Measurements from ENCODE around the gene PARVG.

Gene PARVG

GRCh38 chr22:44188316-44188715, 7.6 kb downstream of the PARVG start:
- H3K4me1 ChIP-seq (ENCODE audit: insufficient read depth, low read length), result peaks cover 2% of the 10 kb centered on the region; the same call in 1 of the 2 replicates
- peaks cover 16% of the 10 kb centered on the region for H4K20me1 ChIP-seq (ENCODE audit: insufficient read depth, low read length)

GRCh38 chr22:44188986-44189630, 8.4 kb downstream of the PARVG start:
- no peaks in the 10 kb centered on the region for H3K79me2 ChIP-seq (ENCODE audit: insufficient read depth, low read length)
- H3K36me3 ChIP-seq (ENCODE audit: insufficient read depth, low read length), result peaks cover 21% of the 10 kb centered on the region
- H3K27ac ChIP-seq (ENCODE audit: low read length), result no peak overlapping the region
- H3K4me1 ChIP-seq (ENCODE audit: insufficient read depth, low read length), result no peaks in the 10 kb centered on the region
- H3K9me3 ChIP-seq (ENCODE audit: insufficient read depth, low read length, severe bottlenecking), result no peaks in the 10 kb centered on the region
- H4K20me1 ChIP-seq (ENCODE audit: insufficient read depth, low read length), result peaks cover 16% of the 10 kb centered on the region
- no peak overlapping the region for H3K4me3 ChIP-seq (ENCODE audit: low read depth in 1 of 2, low read length in 2 of 2)
- ATAC-seq (ENCODE audit: insufficient read depth, low read depth) (peak; percentile 19; the same call in 1 of the 3 replicates), DNase-seq (no peak)
- H2AFZ ChIP-seq (ENCODE audit: low read depth, low read length), result no peak overlapping the region
- no peak for TF ChIP-seq CTCF (IDR thresholded peaks at IDR 0.05; ENCODE audit: borderline replicate concordance, extremely low read depth, low read length, poor library complexity, severe bottlenecking)
- TF ChIP-seq EZH2 (IDR thresholded peaks at IDR 0.05; ENCODE audit: borderline replicate concordance, low read depth, low read length, severe bottlenecking), result no peak
- no peak overlapping the region for H3K4me2 ChIP-seq (ENCODE audit: insufficient read depth, low read length)
- no peaks in the 10 kb centered on the region for H3K27me3 ChIP-seq (ENCODE audit: insufficient read depth, low read length, poor library complexity)
- H3K9ac ChIP-seq (ENCODE audit: low read depth, low read length), result no peak overlapping the region

More at GRCh38 chr22:44188316-44188715, 7.6 kb downstream of the PARVG start:
- Histone ChIP-seq H3K4me2 (ENCODE audit: insufficient read depth, low read length) (no peak overlapping the region), H3K9ac (ENCODE audit: low read depth, low read length) (no peak overlapping the region), H3K27me3 (ENCODE audit: insufficient read depth, low read length, poor library complexity) (no peaks in the 10 kb centered on the region), H3K27ac (ENCODE audit: low read length) (no peak overlapping the region), H3K36me3 (ENCODE audit: insufficient read depth, low read length) (peaks cover 22% of the 10 kb centered on the region), H3K79me2 (ENCODE audit: insufficient read depth, low read length) (peaks cover 4% of the 10 kb centered on the region; the same call in 1 of the 2 replicates), H3K9me3 (ENCODE audit: insufficient read depth, low read length, severe bottlenecking) (no peaks in the 10 kb centered on the region), H3K4me3 (ENCODE audit: low read depth in 1 of 2, low read length in 2 of 2) (no peak overlapping the region), H2AFZ (ENCODE audit: low read depth, low read length) (no peak overlapping the region)
- no peak for TF ChIP-seq CTCF (IDR thresholded peaks at IDR 0.05; ENCODE audit: borderline replicate concordance, extremely low read depth, low read length, poor library complexity, severe bottlenecking)
- no peak for TF ChIP-seq EZH2 (IDR thresholded peaks at IDR 0.05; ENCODE audit: borderline replicate concordance, low read depth, low read length, severe bottlenecking)
- ATAC-seq (ENCODE audit: insufficient read depth, low read depth), result no peak
- no peak for DNase-seq

DNA sequence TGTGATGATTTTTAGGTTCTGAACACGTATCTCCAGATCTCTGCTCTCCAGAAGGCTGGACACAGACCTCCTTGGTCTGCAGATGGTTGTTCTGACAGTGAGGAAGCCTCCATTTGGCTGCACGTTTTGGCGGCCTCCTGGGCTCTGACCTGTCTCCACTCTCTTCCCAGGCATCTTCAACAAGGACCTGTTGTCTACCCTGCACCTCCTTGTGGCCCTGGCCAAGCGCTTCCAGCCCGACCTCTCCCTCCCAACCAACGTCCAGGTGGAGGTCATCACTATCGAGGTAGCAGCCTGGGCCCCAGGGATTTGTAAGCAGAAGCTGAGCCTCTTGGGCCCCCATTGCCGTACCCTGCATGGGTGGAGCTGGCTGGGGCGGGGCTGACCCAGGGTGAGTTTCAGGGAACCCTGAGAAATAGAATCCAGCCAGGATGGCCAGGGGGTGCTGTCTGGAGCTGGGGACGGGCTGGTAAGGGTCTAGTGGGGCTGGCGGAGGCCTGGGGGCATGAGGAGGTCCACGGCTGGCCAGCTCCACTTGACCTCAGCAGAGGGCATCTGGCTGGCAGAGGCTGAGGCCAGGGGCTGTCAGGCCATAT, 9.8 kb downstream of the PARVG start:
- no peak overlapping the region for H3K27ac ChIP-seq (ENCODE audit: low read length)
- H4K20me1 ChIP-seq (ENCODE audit: insufficient read depth, low read length), result peaks cover 16% of the 10 kb centered on the region
- DNase-seq (no peak), ATAC-seq (ENCODE audit: insufficient read depth, low read depth) (no peak)
- no peaks in the 10 kb centered on the region for H3K9me3 ChIP-seq (ENCODE audit: insufficient read depth, low read length, severe bottlenecking)
- H3K4me2 ChIP-seq (ENCODE audit: insufficient read depth, low read length), result no peak overlapping the region
- no peaks in the 10 kb centered on the region for H3K4me1 ChIP-seq (ENCODE audit: insufficient read depth, low read length)
- H3K79me2 ChIP-seq (ENCODE audit: insufficient read depth, low read length), result no peaks in the 10 kb centered on the region
- H3K9ac ChIP-seq (ENCODE audit: low read depth, low read length), result no peak overlapping the region
- no peak overlapping the region for H3K4me3 ChIP-seq (ENCODE audit: low read depth in 1 of 2, low read length in 2 of 2)
- H3K36me3 ChIP-seq (ENCODE audit: insufficient read depth, low read length), result peaks cover 19% of the 10 kb centered on the region
- H3K27me3 ChIP-seq (ENCODE audit: insufficient read depth, low read length, poor library complexity), result no peaks in the 10 kb centered on the region
- TF ChIP-seq EZH2 (IDR thresholded peaks at IDR 0.05; ENCODE audit: borderline replicate concordance, low read depth, low read length, severe bottlenecking) (no peak), CTCF (IDR thresholded peaks at IDR 0.05; ENCODE audit: borderline replicate concordance, extremely low read depth, low read length, poor library complexity, severe bottlenecking) (no peak)
- no peak overlapping the region for H2AFZ ChIP-seq (ENCODE audit: low read depth, low read length)

Data from DND-41 (cell line).